MM.1S (cell line): ENCODE results near the gene CTAGE1.

Experiments used
- DNase-seq: peaks from one replicate; pipeline ENCODE4 v3.0.0-alpha.2; 2015
- H2AFZ ChIP-seq: fragments of 300-600 bp; sonication (generic); 2 replicates; pipeline ENCODE4 v1.6.0; 2016; ENCODE audit warnings: antibody characterized with exemption, low read length
- H3F3A ChIP-seq: fragments of 300-600 bp; sonication (generic); 2 replicates; pipeline ENCODE4 v1.6.1; 2016; ENCODE audit warnings: mild to moderate bottlenecking, antibody characterized with exemption, low read length, moderate library complexity, mixed read lengths; ENCODE audit not compliant: insufficient read depth
- H3K27ac ChIP-seq: fragments of 300-600 bp; sonication (generic); 2 replicates; pipeline ENCODE4 v1.5.1; 2016; ENCODE audit warnings: mild to moderate bottlenecking, low read length
- H3K27me3 ChIP-seq: fragments of 300-600 bp; sonication (generic); replicated peaks from 2 replicates; pipeline ENCODE4 v1.6.0; 2016; ENCODE audit warnings: low read length; ENCODE audit not compliant: insufficient read depth
- H3K36me3 ChIP-seq: fragments of 300-600 bp; sonication (generic); replicated peaks from 2 replicates; pipeline ENCODE4 v1.6.1; 2016; ENCODE audit warnings: mild to moderate bottlenecking, low read length, mixed read lengths; ENCODE audit not compliant: insufficient read depth
- H3K4me1 ChIP-seq: fragments of 300-600 bp; sonication (generic); 2 replicates; pipeline ENCODE4 v1.6.1; 2016; ENCODE audit warnings: low read length, mixed read lengths
- H3K4me2 ChIP-seq: fragments of 300-600 bp; sonication (generic); 2 replicates; pipeline ENCODE4 v1.6.0; 2016; ENCODE audit warnings: low read depth, low read length
- H3K4me3 ChIP-seq: fragments of 300-600 bp; sonication (generic); 2 replicates; pipeline ENCODE4 v1.5.1; 2016; ENCODE audit warnings: low read length, mixed read lengths
- H3K79me2 ChIP-seq: fragments of 300-600 bp; sonication (generic); 2 replicates; pipeline ENCODE4 v1.6.1; 2016; ENCODE audit warnings: mixed run types, low read length, mixed read lengths
- H3K9ac ChIP-seq: fragments of 300-600 bp; sonication (generic); 2 replicates; pipeline ENCODE4 v1.6.1; 2016; ENCODE audit warnings: low read length, mixed read lengths
- H3K9me2 ChIP-seq: fragments of 300-600 bp; sonication (generic); replicated peaks from 2 replicates; pipeline ENCODE4 v1.6.1; 2016; ENCODE audit warnings: mild to moderate bottlenecking, low read length, mixed read lengths; ENCODE audit not compliant: insufficient read depth
- H3K9me3 ChIP-seq: fragments of 300-600 bp; sonication (generic); replicated peaks from 2 replicates; pipeline ENCODE4 v1.6.1; 2016; ENCODE audit warnings: mild to moderate bottlenecking, low read length, mixed read lengths; ENCODE audit not compliant: insufficient read depth
- H4K20me1 ChIP-seq: fragments of 300-600 bp; sonication (generic); 2 replicates; pipeline ENCODE4 v1.6.1; 2016; ENCODE audit warnings: mild to moderate bottlenecking, low read length, moderate library complexity, mixed read lengths; ENCODE audit not compliant: insufficient read depth
- CTCF ChIP-seq: fragments of 300-600 bp; sonication (generic); IDR thresholded peaks from 2 replicates; pipeline ENCODE4 v1.5.1; 2016; ENCODE audit warnings: antibody characterized with exemption, low read length, mixed read lengths
- EZH2 ChIP-seq: fragments of 300-600 bp; sonication (generic); optimal IDR thresholded peaks from 2 replicates; pipeline ENCODE3; 2017; ENCODE audit warnings: low read depth, mild to moderate bottlenecking, antibody characterized with exemption, low read length, mixed read lengths
- EZH2phosphoT487 ChIP-seq: fragments of 300-600 bp; sonication (generic); IDR thresholded peaks from 2 replicates; pipeline ENCODE4 v1.6.1; 2018; ENCODE audit warnings: antibody characterized with exemption, low read length

Gene CTAGE1

GRCh38 chr18:22391407-22392345 lies 26.0 kb downstream of the CTAGE1 start:
- Histone ChIP-seq H3K27me3 (peaks cover 68% of the 10 kb centered on the region), H2AFZ (no peak overlapping the region), H3K27ac (no peak overlapping the region), H3K9me2 (no peaks in the 10 kb centered on the region), H4K20me1 (no peaks in the 10 kb centered on the region), H3K4me3 (no peak overlapping the region), H3K9me3 (no peaks in the 10 kb centered on the region), H3K79me2 (no peaks in the 10 kb centered on the region), H3K4me1 (peaks cover 5% of the 10 kb centered on the region), H3K9ac (no peak overlapping the region), H3K36me3 (no peaks in the 10 kb centered on the region), H3K4me2 (no peak overlapping the region), H3F3A (no peaks in the 10 kb centered on the region)
- no peak for DNase-seq
- no peak for TF ChIP-seq CTCF
- TF ChIP-seq EZH2phosphoT487: no peak
- TF ChIP-seq EZH2: no peak

GRCh38 chr18:22387787-22388186 lies 29.9 kb downstream of the CTAGE1 start:
- no peaks in the 10 kb centered on the region for H4K20me1 ChIP-seq
- no peak overlapping the region for H3K4me3 ChIP-seq
- no peak overlapping the region for H3K9ac ChIP-seq
- no peak overlapping the region for H2AFZ ChIP-seq
- H3K27ac ChIP-seq: no peak overlapping the region
- no peaks in the 10 kb centered on the region for H3K9me3 ChIP-seq
- no peak overlapping the region for H3K4me2 ChIP-seq
- H3F3A ChIP-seq: no peaks in the 10 kb centered on the region
- H3K27me3 ChIP-seq: peaks cover 46% of the 10 kb centered on the region
- TF ChIP-seq CTCF (no peak), EZH2 (no peak), EZH2phosphoT487 (no peak)
- no peaks in the 10 kb centered on the region for H3K36me3 ChIP-seq
- no peaks in the 10 kb centered on the region for H3K9me2 ChIP-seq
- no peaks in the 10 kb centered on the region for H3K4me1 ChIP-seq
- H3K79me2 ChIP-seq: no peaks in the 10 kb centered on the region
- DNase-seq: no peak

GRCh38 chr18:22387364-22387763 lies 30.4 kb downstream of the CTAGE1 start:
- H3K4me3 ChIP-seq: no peak overlapping the region
- no peak for DNase-seq

More at GRCh38 chr18:22387364-22387763, 30.4 kb downstream of the CTAGE1 start:
- no peak overlapping the region for H3K27ac ChIP-seq
- H3K9me2 ChIP-seq: no peaks in the 10 kb centered on the region
- H3F3A ChIP-seq: no peaks in the 10 kb centered on the region
- H3K9me3 ChIP-seq: no peaks in the 10 kb centered on the region
- H3K79me2 ChIP-seq: no peaks in the 10 kb centered on the region
- H3K4me1 ChIP-seq: no peaks in the 10 kb centered on the region
- no peak overlapping the region for H3K4me2 ChIP-seq
- no peak overlapping the region for H2AFZ ChIP-seq
- H4K20me1 ChIP-seq: no peaks in the 10 kb centered on the region
- no peak overlapping the region for H3K9ac ChIP-seq
- no peak for TF ChIP-seq CTCF
- no peak for TF ChIP-seq EZH2phosphoT487
- TF ChIP-seq EZH2: no peak
- peaks cover 42% of the 10 kb centered on the region for H3K27me3 ChIP-seq
- H3K36me3 ChIP-seq: no peaks in the 10 kb centered on the region
